GM18498 (cell line): Measurements from ENCODE around the gene SLC44A1.

Experiments used
- ATAC-seq: cut with Tn5 transposase; IDR thresholded peaks from one replicate; pipeline ENCODE4 v1.9.1; 2021; ENCODE audit warnings: mild to moderate bottlenecking, moderate library complexity; ENCODE audit not compliant: unreplicated experiment

The SLC44A1 gene

DNA sequence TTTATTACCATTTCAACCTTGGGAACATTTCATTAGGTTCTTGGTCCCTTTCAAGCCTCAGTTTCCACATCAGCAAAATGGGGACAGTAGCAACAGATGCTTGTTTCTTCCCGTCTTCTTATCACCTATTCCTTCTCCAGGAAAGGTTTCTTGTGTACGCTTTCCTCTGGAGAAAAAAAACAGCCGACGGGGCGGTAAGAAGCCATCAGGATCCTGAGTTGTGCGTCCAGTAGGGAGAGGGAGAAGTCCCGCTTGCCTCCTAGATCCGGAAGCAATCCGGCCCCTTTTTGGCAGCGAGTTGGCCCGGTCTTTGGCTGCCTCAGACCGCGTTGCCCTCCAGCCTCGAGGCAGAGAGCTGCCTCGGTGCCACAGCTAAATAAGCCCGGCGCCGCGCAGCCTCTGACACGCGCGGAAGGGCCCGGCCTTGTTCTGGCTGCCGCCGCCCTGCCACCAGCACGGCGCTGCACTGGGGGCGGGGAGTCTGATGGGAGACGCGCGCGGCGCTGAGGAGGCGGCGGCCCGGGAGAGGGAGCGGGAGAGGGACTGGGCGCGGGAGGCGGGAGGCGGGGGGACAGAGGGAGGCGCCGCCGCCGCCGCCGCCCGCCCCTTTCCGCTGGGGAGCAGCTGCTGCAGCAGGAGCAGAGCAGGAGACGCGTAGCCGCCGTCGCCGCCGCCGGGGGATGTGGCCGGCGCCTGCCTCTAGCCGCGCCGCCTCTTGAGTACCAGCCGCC, at the start of gene SLC44A1:
SLC44A1 (plus strand) TSS at position 649 of the 731 bp plus-strand sequence. CDS start 218 bp downstream, outside the sequence.
- peak; percentile 89 for ATAC-seq

DNA sequence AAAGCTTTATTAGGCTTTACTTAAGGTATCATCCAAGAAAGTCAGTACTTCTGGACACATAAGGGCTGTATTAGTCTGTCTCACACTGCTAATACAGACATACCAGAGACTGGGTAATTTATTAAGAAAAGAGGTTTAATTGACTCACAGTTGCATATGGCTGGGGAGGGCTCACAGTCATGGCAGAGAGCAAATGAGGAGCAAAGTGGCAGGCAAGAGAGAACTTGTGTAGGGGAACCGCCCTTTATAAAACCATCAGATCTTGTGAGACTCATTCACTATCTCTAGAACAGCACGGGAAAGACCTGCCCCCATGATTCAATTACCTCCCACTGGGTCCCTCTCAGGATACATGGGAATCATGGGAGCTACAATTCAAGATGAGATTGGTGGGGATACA, 49.2 kb upstream of the SLC44A1 start:
- no peak for ATAC-seq

DNA sequence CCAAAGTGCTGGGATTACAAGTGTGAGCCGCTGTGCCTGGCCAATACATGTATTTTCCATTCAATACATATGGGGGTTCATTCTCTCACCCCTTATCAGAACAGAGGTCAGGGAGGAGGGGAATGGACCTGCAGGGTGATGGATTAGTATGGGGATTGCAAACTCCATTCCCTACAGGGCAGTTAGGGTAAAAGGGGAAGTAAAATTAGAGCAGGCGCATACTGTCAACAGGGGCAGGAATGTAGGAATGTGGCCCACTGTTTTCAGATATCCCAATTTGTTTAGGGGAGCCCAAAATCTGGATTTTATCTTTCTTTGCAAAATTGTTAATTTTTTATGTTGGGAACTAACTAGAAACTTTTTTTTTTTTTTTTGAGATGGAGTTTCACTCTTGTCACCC, 46.4 kb upstream of the SLC44A1 start:
- ATAC-seq = no peak

DNA sequence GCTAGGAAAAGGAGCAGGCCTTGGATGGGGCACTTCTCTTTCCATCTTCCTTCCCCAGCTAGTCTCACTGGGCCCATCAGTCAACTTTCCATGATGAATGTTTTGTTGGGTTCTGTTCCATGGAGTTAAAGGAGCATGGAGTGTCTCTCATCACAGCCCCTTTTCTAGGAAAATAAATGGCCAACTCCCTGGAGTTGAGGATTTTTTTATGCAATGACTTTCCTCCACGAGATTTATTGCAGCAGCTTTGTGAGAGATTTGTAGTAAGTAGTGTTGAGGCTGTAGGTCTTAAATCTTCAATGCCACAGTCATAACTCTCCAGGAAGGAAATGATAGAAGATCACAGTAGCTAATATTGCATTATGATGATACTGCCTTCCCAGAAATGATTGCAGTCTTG, 45.6 kb upstream of the SLC44A1 start:
- ATAC-seq = no peak

DNA sequence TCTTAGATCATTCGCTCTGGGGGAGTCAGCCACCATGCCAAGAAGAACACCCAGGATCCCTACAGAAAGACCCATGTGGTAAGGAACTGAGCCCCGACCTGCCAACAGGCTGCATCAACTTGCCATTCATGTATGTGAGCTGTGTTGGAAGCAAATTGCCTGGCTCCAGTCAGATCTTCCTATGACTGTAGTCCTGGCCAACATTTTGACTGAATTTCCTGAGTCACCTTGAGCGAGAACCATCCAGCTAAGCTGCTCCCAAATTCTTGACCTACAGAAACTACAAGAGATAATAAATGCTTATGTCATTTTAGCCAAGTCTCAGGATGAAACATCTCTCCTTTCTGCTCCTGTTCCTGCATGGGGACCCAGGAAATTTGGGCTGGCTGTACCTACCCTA, 40.0 kb upstream of the SLC44A1 start:
- no peak for ATAC-seq

DNA sequence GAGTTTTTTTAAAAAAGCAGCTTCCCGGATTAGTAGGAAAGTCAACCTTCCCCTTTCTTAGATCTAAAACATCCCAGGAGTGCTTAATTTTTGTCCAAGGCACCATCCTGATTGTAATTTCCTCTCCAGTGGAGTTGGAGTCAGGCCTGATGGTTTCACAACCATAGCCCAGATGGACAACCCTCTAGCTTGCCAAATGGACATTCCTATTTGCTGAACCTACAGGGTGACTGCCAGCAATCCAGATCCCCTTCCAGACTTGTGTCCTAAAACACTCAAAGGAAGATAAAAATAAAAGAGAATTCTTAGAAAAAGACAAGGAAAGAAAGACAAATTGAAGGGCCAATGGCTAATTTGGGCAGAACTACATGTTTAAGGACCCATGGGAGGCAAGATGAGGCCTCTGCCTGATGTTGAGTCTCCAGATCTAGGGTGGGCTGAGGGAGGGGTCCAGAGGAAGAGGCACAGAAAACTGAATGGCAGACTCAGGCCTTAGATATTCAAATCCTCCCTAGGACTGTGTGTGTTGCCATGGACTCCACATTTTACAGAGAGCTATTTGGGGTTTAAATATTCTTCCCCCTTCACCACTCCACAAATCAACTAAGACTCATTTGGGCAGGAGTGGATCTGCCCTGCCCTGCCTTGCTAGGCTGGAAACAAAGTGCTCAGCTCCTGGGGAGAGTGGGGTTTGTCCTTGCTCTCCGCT, 38.5 kb upstream of the SLC44A1 start:
- ATAC-seq = no peak

DNA sequence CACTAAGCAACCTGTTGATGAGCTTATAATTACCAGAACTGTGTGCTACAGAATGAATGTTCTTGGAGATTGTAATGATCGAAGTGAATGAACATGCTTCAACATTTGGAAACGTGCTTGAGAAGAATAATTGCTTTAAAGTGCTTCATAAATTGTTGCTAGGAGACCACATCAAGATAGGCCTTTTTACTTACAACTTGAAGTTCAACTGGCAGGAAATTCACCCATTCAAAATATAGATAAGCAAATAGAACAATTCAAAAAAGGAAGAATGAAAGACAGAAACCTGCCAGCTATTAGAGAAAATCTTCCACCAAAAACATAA, 38.0 kb upstream of the SLC44A1 start:
- ATAC-seq = no peak

DNA sequence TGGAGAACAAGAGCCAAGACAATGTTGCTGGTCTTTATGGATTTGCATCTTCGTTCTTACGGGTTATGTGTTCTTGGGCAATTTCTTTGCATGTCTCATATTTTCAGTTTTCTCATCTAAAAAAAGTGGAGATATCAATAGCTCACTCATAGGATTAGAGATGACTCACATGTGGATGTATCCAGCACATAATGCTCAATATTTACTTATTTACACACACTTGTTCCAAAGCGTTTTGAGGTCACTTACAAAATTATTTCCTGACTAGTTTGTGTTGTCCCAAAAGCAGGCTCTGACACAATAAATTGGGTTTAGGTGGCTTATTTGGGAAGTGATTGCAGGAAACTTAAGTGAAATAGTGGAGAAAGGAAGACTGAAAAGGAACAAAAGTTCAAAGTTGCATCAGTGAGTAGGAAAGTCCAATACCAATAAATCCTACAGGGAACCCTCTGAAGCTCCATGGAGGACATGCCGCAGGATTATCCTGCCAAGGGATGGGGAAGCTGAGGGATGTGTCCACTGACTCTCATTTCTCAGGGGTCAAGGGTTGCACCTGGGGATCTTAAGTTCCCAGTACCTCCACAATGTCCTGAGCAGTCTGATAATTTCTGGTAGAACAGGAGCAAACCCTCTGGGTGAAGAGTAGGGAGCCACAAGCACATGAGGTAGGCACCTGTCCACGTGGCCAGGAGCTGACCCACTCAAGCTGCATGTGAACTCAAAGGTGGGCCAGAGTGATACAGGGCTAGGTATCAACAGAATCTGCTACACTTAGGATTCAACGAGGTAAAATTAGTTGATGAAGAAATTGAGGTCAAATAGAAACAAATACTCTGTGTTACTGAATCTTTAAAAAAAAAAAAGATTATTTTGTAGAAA, 37.4 kb upstream of the SLC44A1 start:
- ATAC-seq = no peak

DNA sequence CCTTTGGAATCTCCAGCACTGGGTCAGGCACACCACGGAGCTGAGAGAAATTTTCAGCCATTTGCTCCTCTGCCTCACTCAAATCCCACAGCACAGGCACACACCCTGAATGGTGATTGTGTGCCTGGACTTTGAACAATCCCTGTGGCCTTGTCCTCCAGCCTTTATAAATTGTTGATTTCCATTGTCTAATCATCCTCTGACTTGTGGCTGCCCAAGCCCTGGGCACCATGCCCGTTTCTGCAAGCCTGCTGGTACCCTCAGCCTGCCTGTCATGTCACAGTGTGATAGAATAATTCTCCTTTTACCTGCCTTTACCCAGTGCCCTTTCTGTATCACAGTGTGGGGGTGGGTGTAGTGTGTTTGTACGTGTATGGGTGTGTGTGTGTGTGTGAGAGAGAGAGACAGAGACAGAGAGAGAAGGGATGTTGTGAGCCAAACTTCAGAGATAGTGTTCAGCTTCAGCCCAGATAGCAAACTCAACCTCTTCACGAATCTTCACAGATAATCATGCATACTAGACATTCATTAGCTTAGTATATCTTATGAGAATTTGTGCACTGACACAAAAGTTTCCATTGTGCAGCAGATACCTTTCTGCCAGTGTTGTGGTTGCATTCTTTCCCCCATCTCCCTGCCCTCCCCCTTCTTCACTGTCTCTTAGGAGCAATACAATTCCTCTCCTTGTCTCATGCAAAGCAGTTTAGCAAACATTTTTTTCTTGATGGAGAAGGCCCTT, 27.8 kb upstream of the SLC44A1 start:
- ATAC-seq = no peak

DNA sequence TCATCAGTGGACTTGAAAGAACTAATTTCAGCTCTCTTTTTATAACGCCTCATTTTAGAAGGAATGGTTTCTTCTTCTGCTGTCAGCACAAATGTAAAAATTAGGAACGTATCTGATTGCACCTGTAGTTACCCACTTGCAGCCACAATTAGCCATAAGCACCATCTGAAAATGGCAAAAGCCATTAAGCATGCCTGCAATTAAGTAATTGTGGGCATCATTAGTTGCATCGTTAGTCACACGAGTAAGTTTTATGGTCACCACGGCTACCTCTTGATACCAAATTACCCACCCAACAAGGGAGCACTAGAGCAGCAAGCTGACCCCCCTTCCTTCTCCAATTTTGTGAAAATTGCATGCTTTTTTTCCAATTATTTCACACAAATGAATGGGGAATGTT, 25.8 kb upstream of the SLC44A1 start:
- no peak for ATAC-seq

DNA sequence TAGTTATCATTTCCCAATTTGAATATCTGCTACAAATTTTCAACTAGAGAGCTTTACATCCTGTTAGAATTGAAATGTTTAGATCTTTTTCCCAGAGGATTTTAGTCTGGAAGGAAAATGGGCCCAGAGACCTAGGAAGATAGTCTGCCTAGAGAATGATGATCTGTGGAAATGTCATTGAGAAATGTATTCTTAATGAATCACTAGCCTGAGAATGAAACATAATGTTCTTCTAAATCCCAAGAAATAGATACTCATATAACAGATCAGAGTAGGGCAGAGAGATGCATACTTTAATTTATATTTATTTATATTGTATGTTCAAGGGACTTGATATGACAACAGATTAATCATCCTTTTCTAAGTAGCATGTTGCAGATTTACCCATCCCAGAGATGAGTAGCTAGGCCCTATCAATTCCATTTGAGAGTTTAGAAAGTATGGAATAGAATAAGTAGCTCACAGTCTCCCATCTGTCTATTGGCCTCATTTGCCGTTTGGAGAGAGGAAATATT, 25.1 kb upstream of the SLC44A1 start:
- no peak for ATAC-seq

DNA sequence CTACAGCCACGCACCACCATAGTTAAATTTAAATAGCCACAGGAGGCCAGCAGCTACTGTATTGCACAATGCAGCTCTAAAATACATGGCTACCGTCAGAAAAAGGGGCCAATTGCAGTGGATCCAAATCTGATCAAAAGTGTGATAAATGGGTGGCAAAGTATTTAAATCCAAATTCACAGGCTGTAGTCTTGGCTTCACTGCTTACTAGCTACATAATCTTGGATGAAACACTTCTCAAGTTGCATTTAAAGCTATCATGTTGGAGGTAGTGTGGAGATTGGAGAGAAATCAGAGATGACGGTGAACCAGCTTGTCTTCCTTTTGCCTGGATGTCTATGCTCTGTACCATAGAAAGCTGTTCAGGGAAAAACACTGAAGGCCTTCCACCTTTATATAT, 24.0 kb upstream of the SLC44A1 start:
- no peak for ATAC-seq

DNA sequence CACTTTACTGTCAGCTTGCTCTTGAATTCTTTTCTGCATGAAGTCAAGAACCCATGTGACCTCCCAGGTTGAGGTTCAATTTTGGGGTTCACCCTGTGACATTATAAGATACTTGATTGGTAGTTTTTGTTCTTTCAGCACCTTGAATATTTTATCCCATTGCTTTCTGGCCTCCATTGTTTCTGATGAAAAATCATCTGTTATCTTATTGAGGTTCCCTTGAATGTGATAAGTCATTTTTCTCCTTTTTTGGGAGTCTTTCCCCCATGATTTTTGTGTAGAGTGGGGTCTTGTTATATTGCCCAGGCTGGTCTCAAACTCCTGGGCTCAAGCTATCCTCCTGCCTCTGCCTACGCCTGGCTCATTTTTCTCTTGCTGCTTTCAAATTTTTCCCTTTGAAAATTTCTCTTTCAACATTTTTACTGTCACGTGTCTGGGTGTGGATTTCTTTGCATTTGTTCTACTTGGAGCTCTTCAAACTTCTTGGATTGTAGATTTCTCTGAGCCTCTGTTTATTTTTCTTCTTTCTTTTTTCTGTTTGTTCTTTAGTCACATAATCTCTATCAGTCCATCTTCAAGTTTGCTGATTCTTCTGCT, 20.8 kb upstream of the SLC44A1 start:
- no peak for ATAC-seq

DNA sequence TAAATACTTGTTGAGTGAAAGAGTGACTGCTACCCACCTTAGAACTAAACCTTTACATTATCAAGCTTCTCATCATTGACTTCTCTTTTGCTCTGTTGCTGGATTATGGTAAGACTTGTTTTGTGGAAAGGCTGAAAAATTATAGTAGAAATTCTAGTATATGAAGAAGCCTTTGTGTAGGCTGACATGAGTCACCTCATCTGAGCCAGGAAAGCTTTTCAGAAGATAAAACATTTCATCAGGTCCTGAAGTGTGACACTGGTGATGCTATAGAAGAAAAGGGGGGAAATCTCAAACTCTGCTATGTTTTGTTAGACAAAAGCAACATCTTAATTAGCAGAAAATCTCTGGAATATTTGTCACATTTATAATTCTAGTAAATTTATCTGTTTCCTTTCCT, 18.4 kb upstream of the SLC44A1 start:
- ATAC-seq = no peak

DNA sequence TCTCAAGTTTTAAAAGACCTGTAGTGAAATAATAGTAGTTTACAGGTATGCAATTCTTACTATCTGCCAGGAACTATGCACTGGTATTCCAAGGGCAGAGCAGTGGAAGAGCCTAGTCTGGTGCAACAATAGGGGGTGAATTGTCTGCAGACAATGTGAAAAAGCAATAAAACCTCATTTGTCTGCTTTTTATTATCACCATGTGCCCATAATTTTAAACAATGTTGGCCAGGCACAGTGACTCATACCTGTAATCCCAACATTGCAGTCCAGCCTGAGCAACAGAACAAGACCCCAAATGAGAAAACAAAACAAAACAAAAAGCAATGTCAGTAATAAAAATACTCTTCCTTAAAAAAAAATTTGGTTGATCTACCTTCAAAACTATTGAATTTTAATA, 12.2 kb upstream of the SLC44A1 start:
- ATAC-seq = no peak

DNA sequence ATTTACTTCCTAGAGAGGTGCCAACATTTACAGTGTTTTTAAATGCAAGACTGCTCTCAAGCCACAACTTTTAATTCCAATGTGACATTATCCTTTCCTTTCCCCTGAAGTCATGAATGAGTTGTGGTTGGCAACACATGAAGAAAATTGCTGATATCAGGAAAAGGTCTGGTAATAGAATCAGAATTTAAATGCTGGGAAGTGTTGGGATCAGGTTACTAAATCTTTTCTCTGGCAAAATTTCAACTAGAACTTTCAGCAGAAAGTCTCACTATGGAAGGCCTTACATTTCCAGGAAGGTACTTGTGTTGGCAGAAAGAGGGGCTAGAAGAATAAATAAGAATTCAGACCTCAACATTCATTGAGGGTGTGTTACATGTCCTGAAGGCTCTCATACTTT, 10.6 kb upstream of the SLC44A1 start:
- ATAC-seq = no peak

DNA sequence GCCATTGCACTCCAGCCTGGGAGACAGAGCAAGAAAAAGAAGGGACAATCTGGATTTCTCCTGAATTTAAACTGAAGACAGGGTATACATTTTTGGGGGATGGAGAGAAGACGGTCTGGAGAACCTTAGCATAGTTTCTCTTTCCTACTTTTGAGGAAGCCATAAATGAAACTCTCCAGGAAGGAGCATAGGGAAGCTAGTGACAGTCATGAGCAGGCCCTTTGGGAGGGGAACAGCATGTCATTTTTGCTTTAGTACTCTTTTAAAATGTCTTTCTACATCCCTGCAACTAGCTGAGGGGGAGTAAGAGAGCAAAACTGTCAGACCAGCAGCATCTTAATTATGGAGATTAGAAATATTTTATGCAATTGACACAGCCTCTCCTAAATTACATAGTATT, 8.2 kb upstream of the SLC44A1 start:
- ATAC-seq = no peak

DNA sequence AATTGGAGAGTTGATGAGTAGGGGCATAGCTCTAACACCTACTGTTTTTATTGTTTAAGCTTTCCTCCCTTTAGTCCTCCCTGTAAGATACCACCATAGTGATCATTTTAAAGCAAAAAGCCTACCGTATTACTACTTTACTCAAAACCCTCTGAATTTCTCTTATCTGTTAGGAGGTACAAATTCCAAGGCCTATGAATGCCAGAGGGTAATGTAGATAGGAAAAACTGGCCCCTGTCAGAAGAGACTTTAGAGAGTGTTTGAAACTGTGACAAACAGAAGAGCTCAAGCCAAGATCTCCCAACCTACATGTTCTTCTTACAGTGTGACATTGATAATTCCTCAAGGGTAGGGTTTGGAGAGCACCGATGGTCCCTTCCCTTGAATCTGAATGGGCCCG, 7.2 kb upstream of the SLC44A1 start:
- ATAC-seq = no peak

DNA sequence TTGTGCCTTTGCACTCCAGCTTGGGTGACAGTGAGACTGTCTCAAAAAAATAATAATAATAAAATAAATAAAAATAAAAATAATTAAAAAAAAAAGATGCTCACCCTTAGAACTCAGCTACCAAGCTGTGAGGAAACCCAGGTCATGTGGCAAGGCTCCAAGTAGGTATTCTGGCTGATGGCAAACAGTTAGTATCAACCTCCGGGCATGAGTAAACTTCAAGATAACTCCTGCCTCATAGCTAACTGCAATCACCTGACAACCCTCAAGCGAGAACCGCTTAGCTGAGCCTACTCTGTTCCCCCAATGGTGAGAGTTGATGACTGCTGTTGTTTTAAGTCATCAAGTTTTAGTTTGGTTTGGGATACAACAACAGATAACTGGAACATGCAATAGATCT, 6.1 kb upstream of the SLC44A1 start:
- ATAC-seq = no peak

DNA sequence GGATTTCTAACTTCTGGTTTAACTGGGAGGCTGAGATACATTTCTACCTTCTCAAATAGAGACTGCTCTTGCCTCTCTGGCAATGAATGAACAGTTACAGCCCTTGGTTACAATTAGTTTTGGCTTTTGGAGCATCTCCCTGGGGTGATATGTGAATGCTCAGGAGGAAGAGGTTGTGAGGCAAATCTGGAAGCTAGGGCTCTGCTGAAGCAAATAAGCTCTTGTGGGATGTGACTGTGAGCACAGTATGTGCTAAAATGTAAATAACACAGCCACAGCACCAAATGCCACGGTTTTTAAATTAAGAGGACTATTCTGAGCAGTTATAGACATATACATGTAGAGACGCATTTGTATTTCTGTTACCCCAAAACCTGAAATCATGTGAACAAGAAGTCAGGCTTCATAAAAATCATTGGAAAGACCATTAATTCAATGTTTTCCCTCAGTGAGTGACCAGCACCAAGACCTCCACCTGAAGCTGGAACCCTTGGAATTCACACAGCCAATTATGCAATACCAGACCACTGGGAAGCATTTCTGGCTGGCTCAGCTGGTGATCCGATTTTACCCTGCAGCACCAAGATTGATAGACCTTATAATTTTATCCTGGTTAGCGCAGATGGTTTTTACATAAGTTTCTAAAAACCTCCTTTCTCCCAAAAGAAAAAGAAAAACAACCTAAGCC, 3.0 kb upstream of the SLC44A1 start:
- no peak for ATAC-seq
